Activated naive CD8-positive, alpha-beta T cell treated with anti-CD3 and anti-CD28 coated beads, Interleukin-2, amount 50 U/mL, for 16 hours (primary cell): Measurements from ENCODE around the gene CGRRF1.

Experiments
- DNase-seq: peaks from one replicate; pipeline ENCODE4 v3.0.0-alpha.2; 2020; ENCODE audit warnings: low read depth, low spot score

CGRRF1 gene

DNA sequence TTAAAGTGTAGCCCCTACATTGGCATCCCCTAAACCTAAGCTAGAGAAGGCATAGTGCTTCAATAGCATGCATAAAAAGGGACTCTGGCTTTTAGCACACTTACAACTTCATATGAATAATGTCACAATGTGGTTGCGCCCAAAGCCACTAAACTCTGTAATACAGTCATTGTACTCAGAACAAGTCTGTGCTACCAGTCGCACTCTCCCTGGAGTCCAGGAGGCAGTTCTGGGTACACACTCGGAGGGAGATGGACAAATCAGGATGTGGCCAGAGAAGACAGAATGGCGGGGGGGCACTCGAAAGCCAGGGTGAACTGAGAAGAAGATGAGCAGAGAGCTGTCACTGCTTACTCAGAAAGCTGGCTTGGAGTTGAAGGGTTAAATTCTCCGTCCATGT lies 67.8 kb downstream of the CGRRF1 start:
- DNase-seq: no peak

DNA sequence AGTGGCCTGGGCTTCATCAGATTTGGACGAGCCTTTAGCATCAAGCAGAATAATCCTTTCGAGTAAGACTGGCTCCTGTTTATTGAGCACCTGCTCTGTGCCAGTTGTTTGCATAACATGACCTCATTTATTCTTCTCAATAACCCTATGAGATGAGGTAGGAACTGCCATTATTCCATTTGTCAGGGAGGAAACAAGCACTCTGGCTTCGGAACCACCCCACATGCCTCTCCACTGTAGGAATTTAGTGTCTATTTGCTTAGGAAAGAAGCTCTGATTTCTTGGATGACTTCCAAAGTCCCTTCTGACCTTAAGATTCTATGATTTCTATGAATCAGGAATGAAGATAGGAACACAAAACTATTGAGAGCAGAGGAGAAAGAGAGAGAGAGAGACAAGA lies 68.3 kb downstream of the CGRRF1 start:
- DNase-seq: no peak

DNA sequence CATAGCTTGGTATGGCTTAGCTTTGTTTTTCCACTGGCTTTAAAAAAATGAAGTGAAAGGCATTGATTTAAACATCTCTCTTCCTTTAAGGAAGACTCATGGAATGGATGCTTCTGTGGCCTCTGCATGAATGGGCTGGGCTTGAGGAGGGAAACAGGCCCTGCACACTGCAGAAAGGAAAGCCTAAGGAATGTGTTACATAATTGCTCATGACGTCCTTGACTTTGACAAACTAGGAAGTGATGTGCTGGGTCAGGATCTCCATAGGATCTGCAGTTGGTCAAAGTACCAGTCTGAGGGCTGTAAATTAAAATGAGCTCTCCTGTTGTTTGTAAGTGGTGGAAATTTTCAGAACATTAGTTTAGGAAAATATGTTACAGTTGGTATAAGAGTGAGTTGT lies 69.9 kb downstream of the CGRRF1 start:
- DNase-seq: no peak

DNA sequence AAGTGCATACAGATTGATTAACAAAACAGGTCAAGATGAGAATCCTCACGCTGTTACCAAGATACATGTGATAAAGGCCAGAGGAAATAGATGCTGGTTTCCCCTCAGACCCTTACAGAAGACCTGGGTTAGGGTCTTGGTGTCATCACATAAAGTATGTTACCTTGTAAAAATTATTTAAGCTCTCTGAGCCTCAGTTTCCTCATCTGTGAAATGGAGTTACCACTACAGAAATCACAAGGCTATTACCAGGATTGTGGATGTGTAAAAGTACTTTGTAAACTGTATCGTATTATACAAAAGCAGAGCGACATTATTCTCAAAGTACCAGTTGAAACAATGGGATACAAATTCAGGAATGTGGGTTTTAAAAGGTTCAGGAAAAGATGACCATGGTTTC lies 71.2 kb downstream of the CGRRF1 start:
- DNase-seq: no peak

DNA sequence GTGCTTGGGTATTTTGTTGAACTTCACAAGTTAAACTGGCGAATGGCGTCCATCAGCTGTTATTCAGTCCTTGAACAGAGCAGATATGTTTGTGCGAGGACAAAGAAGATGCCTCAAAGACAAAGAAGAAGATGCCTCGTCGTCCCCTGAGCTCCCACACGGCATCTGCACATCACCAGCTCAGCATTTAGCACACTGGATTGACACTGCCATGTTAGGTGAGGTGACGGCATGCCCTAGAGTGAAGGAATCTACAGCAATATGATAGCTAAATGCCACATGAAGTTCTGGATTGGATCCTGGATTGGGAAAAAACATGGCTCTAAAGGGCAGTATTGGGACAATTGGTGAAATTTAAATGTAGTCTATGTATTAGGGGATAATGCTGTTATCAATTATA lies 72.6 kb downstream of the CGRRF1 start:
- DNase-seq: no peak

DNA sequence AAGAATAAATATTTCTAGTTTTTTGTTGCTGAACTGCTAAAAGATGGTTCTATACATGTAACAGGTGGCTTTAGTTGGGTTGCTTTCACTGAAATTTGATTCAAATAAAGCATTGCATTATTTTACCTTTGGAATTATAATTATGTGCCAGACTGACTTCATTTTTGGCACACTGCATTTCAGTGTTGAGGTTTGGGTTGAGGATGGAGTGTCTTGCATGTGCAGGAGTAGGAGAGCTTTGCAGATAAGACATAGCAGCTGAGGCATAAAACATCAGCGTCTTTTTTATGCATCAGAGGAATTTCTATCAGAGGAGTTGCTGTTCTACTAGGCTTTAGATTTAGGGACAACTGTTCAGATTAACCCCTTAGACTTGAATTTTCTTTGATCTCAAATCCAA lies 74.4 kb downstream of the CGRRF1 start:
- DNase-seq: no peak

DNA sequence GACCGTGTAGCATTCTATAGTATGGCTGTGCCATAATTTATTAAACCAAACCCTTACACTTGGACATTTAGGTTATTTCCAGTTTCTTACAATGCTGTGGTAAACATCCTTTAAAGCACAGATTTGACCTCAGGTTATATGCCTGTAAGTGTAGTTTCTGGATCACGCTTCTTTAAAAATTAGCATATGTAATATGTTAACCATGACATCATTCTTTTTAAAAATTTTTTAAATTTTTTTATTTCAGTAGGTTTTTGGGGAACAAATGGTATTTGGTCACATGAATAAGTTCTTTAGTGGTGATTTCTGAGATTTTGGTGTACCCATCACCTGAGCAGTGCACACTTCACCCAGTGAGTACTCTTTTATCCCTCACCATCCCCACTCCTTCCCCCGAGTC lies 75.5 kb downstream of the CGRRF1 start:
- DNase-seq: no peak
